NCI-H446 treated with DMSO at 0.1 percent for 48 hours (cell line): ENCODE data around the gene RNPEP.
A peak's percentile ranks its signal among the peaks of the same experiment; 100 is the strongest.
"Not testable (repeated sequence)": the region's sequence is repeated elsewhere in the genome, so short reads cannot be mapped to it uniquely, and the experiment has no call there.

Source experiments
- DNase-seq: peaks from one replicate; lab custom pipeline; 2025; lab: John Stamatoyannopoulos, UW

The RNPEP gene

DNA sequence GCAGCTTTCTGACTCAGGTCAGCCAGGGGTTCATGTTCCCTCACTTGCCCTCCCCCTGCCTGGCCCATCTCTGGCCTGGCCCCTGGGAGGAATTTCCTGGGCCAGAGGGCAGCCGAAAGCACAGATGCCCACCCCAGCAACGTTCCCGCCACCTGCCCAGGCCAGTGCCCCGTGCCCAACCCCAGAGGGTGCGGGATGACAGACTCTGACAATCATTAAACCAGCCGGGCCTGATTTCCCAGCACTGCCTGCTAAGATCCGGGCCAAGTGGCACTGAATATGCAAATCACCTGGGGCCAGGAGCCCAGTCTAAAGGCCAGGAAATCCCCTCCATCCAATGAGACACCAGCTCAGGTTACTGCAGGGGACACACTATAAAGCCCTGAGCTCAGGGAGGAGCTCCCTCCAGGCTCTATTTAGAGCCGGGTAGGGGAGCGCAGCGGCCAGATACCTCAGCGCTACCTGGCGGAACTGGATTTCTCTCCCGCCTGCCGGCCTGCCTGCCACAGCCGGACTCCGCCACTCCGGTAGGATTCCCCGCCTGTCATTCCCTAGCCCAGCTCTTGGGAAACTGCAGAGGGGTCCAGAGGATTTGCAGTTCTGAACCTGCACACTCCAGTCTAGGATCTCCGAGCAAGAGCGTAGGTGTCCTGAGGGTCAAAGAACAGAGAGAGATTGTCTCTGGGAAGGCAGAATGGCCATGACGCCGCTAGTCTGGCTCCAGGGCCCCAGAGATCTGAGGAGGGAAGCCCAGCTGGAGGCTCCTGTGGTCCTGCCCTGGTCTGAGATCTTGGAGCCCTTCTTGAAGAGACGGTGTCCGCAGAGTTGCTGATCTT, 27.9 kb downstream of the RNPEP start, which contains the start of gene ELF3:
Gene ELF3, plus strand, starts transcription at position 408 of the 836 bp plus-strand sequence. CDS start 550 bp downstream, outside the sequence.
- no peak for DNase-seq

DNA sequence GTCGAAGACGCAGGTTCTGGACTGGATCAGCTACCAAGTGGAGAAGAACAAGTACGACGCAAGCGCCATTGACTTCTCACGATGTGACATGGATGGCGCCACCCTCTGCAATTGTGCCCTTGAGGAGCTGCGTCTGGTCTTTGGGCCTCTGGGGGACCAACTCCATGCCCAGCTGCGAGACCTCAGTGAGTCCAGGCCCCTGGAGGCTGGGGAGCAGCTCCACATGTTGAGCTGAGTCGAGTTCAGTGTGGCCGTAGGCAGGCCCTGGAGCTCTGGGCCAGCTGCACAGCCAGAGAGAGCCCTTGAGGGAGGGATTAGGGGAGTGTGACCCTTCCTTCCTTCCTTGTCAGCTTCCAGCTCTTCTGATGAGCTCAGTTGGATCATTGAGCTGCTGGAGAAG, 29.5 kb downstream of the RNPEP start:
- no peak for DNase-seq

DNA sequence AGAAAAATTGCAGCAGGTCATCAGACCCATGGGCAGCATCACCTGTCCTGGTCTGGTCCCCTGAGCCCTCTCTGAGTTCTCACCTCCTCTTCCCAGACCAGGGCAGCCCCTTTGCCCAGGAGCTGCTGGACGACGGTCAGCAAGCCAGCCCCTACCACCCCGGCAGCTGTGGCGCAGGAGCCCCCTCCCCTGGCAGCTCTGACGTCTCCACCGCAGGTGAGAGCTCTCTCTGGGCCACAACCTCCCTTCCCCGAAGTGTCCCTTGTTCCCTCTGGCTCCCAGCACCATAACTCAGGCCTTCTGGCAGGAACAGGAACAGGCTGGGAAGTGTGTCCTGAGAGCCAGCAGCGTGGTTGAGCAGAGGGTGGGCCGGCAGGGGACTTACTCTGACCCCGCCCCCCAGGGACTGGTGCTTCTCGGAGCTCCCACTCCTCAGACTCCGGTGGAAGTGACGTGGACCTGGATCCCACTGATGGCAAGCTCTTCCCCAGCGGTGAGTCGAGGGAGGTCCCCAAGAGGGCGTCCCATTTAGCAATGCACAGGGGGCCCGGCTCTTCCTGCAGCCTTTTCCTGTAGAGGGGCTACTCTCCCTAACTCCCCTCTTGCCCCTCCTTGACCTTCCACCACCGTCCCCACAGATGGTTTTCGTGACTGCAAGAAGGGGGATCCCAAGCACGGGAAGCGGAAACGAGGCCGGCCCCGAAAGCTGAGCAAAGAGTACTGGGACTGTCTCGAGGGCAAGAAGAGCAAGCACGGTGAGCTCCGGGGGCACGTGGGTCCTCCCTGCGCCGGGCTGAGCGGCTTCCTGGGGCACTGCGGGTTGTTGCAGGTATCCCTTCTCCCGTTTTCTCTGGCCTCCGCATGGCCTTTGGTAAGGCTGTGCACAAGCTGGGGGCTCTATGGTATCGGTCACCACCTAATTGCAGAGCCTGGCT, 30.4 kb downstream of the RNPEP start:
- no peak for DNase-seq

DNA sequence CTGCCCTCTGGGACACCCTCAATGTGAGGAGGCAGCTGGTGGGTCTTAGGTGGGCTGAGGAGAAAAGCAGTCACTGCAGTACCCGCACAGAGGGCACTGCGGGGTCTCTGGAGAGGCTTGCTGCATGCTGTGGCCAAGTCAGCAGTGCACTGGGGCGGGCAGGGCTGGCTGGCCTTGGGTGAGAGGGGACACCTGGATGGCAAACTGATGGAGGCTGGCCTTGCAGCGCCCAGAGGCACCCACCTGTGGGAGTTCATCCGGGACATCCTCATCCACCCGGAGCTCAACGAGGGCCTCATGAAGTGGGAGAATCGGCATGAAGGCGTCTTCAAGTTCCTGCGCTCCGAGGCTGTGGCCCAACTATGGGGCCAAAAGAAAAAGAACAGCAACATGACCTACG, 31.2 kb downstream of the RNPEP start:
- no peak for DNase-seq

DNA sequence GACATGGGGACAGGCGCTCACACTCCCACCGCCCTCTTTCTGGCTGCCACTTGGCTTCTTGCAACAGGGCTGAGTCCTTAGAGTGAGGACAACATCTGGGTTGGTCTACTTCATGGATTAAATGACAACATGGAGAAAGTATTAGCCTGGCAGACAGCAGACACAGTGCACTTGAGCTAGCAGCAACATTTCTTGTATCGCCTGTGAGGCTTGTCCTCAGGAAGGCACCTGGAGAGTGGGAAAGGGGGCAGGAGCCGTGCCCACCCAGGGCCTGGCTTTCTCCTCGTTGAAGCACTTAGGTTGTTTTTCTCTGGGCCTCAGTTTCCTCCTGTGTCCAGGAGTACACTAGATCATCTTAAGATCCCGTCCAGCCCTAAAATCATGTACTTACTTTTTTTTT, 31.6 kb downstream of the RNPEP start:
- no peak for DNase-seq

GRCh38 chr1:202014915-202015661, 32.6 kb downstream of the RNPEP start:
- no peak for DNase-seq

GRCh38 chr1:202015662-202015937, 33.2 kb downstream of the RNPEP start:
- no peak for DNase-seq

- DNase-seq, result no peak
These were observed 33.8 kb downstream of the RNPEP start for GRCh38 chr1:202016022-202016810.

DNA sequence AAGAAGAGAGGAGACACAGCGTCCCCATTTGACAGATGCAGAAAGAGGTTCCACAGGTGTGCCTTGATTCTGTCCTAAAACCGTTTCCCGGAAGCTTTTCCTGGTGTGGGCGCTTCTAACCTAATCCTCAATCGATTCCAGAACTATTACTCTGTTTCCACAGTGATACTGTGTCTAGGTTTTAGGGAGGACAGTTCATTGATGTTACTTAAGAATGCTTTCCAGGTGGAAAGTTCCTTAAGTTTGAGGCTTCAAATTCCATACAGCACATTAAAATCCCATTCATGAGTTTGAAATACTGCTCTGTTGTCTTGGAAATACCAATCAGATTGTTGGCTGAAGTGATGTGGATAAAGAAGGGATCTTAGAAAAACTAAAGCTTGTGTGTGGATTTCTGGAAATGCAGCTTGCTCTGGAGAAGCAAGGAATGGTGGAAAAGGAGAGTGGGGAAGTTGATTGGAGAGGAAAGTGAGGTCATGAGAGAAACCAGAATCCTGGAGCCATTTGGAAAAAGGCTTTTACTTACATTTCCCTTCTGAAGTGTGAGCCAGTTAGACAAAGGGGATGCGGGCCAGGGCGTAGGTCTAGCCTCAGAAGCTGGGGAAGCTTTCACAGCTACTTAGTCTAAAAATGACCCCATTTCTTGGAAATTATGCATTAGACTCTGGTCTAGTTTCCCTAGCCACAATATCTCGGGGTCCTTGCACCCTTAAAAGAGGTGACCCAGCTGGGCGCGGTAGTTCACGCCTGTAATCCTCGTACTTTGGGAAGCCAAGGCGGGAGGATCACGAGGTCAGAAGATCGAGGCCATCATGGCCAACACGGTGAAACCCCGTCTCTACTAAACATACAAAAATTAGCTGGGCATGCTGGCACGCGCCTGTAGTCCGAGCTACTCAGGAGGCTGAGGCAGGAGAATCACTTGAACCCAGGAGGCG, 34.6 kb downstream of the RNPEP start:
- no peak for DNase-seq

- no peak for DNase-seq
These were observed 35.5 kb downstream of the RNPEP start for GRCh38 chr1:202017749-202018467.

GRCh38 chr1:202018468-202019234, 36.2 kb downstream of the RNPEP start:
- no peak for DNase-seq

DNA sequence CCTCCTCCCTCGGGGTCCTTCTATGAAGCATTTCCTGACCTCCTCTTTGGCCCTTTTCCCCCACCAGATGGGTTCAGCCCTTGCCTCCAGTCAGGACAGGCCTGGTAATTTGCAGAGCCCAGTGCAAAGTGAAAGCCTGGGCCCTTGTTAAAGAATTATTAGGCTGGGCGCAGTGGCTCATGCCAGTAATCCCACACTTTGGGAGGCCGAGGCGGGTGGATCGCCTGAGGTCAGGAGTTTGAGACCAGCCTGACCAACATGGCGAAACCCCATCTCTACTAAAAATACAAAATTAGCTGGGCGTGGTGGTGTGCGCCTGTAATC, 36.7 kb downstream of the RNPEP start:
- DNase-seq, result not testable (repeated sequence)

- DNase-seq, result no peak
These were observed 40.6 kb downstream of the RNPEP start for GRCh38 chr1:202023001-202023433.

- peak; percentile 10 for DNase-seq
These were observed 46.8 kb downstream of the RNPEP start for GRCh38 chr1:202029171-202029665.

DNA sequence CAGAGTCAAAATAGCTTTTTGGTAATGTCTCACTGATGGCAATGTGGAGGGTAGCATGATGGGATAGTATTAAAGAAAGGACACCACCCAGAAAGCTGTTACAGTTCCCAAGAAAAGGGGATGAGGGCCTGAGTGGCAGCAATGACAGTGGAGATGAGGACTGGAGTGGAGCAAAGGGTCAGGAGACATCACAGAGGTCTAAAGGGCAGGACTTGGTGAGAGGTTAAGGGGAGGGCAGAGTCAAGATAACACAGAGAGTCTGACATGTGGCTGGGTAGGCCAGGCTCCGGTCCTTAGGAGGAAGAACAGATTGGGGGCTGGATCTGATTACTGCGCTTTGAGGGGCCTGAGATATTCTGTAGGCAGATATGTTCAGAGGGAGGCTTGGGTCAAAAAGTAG, 47.3 kb downstream of the RNPEP start:
- DNase-seq, result no peak

DNA sequence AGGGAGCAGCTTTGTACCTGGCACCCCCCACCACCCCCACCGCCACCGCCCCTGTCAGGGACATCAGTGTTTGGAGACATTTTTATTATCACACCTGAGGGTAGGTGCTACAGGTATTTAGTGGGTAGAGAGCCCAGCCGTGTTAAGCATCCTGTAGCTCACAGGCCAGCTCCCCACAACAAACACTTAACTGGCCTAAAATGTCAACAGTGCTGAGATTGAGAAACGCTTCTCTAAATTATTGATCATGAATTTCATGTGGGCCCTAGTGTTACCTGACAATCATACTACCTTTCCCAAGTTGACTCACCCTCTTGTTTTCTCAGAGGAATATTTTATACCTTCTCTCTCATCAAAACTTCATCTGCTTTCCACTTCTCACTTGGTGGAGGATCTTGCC, 49.3 kb downstream of the RNPEP start:
- DNase-seq, result no peak

DNA sequence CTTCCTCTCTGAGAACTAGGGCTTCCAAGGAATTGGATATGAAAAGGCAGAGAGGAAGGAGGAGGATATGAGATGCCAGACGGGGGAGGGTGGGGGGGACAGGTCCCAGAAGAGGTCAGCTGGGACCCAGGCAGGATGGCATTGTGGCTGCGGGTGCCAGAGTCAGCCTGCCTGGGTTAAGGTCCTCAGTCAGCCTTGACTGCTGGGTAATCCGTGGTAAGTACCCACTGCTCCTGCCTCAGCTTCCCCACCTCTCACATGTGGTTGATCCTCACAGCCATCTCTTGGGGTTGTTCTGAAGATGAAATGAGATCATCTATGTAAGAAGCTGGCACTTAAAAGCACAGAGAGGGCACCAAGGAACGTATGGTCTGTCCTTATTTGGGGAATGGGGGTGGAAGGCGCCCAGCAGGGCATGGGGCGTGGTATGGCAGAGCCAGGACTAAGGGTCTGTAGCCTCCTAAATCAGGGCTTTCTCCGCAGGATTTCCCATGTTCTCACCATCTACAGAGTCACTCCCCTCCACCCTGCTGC, 51.8 kb downstream of the RNPEP start:
- DNase-seq, result no peak

GRCh38 chr1:202034683-202035462, 52.4 kb downstream of the RNPEP start:
- no peak for DNase-seq
